ENCODE measurements around the gene DNAL1.
A peak's percentile ranks its signal among the peaks of the same experiment; 100 is the strongest.

The DNAL1 gene

DNA sequence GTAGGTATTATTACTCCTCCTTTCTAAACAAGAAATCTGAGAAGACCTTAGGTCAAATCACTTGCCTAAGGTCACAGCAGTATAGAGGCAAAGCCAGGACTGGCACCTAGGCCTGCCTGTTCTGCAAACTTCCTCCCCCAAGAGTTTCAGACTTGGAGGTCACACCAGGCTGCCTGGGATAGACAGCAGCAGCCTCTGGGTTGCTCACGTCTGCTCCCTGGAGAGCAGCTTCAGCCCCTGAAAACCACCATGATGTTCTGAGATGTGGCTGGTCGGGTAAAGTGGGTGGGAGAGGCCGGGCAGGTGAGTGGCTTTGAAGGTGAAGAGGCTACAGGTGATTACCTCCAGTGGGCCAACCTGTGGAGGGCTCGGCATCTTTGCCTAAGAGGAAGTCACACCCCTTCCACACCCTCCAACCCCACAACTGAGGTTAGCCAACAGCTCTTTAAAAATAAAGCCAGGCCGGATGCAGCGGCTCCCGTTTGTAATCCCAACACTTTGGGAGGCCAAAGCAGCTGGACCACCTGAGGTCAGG lies 106.4 kb downstream of the DNAL1 start:
- TF ChIP-seq, protein P1, sequence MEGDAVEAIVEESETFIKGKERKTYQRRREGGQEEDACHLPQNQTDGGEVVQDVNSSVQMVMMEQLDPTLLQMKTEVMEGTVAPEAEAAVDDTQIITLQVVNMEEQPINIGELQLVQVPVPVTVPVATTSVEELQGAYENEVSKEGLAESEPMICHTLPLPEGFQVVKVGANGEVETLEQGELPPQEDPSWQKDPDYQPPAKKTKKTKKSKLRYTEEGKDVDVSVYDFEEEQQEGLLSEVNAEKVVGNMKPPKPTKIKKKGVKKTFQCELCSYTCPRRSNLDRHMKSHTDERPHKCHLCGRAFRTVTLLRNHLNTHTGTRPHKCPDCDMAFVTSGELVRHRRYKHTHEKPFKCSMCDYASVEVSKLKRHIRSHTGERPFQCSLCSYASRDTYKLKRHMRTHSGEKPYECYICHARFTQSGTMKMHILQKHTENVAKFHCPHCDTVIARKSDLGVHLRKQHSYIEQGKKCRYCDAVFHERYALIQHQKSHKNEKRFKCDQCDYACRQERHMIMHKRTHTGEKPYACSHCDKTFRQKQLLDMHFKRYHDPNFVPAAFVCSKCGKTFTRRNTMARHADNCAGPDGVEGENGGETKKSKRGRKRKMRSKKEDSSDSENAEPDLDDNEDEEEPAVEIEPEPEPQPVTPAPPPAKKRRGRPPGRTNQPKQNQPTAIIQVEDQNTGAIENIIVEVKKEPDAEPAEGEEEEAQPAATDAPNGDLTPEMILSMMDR (IDR thresholded peaks at IDR 0.05; ENCODE audit: insufficient read depth, low read length, missing control alignments) = no peak
- ChIA-PET POLR2A (no interaction called here), CTCF (interaction anchor here (1.1 to 4.9 kb wide), 2 partner anchors 10 to 46 kb away, joined by 3 to 21 read pairs; no protein-coding TSS in a partner anchor)
- no peak for DNase-seq (ENCODE audit: low read depth, low spot score)
- no peak overlapping the region for H3K4me3 ChIP-seq (ENCODE audit: low read depth, low read length)

DNA sequence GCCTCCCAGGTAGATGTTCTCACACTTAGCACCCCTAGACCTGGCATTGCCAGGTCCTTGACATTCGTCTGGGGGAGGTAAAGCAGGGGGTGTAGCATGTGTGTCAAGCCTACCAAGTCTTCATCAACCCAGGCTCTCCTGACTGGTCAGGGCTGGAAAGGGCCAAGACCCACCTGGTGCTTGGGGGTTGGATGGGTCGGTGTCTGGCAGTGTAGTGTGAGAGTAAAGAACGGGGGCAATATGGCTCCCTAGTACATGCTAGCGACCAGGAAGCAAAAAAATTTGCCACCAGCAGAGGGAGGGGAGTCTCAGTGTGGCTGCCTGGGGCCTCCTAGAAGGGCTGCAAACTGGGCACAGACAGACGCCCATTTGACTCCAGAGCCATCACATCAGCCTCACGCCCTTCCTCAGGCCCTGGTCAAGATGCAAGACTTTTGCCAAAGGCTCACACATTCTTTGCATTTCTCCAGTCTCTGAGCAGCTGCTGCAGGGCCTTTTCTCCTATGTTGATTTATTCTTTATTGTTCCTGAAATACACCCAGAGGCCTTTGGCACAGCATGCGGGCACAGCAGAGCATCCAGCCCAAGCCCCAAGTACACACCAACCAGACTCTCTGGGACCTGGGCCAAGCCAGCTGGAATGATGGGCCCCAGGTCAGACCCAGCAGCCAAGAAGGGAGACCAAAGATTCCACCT lies 107.7 kb downstream of the DNAL1 start:
- H3K4me3 ChIP-seq (ENCODE audit: low read depth, low read length) = no peak overlapping the region
- ChIA-PET CTCF (interaction anchor here (0.7 to 4.9 kb wide), 5 partner anchors 11 to 40 kb away, joined by 3 to 35 read pairs (median 5); no protein-coding TSS in a partner anchor), POLR2A (no interaction called here)
- peak; percentile 38 for DNase-seq (ENCODE audit: low read depth, low spot score)
- TF ChIP-seq, protein P1 (IDR thresholded peaks at IDR 0.05; ENCODE audit: insufficient read depth, low read length, missing control alignments) = peak; percentile 43
